ENCODE measurements around the gene MACF1.
A peak's percentile ranks its signal among the peaks of the same experiment; 100 is the strongest.
"Not testable (repeated sequence)": the region's sequence is repeated elsewhere in the genome, so short reads cannot be mapped to it uniquely, and the experiment has no call there.

Gene MACF1

DNA sequence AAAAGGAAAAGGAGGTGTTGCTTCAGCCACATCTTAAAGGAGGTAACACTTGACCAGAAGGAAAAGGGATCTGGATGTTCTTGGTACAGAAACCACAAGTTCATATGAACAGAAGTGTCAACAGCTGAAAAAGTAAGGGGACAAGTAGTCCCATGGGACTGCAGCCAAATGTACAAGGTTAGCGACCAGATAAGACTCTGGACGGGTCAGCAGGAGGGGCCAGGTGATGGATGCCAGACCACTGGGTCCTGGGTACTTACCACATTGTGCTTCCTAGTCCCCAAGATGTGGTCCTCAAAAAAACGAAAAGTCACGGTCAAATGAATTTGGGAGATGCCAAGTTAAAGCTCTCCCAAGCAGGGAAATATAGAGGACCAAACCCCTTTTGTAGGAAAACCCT is 270.3 kb downstream of the MACF1 start:
- no peak for DNase-seq

DNA sequence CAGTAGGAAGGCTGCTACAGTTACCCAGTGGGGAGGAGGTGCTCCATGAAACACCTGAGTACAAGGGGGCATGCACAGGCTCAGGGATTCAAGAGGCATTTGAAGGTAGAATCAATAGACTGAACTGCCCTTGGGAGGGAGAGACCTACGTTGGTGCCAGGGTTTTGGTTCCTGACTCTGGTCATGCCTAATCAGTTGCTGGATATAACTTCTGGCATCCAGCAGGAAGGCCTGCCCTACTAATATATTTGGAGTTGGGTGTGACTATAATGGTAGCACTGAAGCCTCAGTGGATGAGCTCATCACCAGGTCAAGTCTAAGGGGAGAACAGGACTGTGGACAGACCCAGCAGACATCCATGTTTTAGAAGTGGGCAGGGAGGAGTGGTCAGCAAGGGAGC is 271.1 kb downstream of the MACF1 start:
- not testable (repeated sequence) for DNase-seq

DNA sequence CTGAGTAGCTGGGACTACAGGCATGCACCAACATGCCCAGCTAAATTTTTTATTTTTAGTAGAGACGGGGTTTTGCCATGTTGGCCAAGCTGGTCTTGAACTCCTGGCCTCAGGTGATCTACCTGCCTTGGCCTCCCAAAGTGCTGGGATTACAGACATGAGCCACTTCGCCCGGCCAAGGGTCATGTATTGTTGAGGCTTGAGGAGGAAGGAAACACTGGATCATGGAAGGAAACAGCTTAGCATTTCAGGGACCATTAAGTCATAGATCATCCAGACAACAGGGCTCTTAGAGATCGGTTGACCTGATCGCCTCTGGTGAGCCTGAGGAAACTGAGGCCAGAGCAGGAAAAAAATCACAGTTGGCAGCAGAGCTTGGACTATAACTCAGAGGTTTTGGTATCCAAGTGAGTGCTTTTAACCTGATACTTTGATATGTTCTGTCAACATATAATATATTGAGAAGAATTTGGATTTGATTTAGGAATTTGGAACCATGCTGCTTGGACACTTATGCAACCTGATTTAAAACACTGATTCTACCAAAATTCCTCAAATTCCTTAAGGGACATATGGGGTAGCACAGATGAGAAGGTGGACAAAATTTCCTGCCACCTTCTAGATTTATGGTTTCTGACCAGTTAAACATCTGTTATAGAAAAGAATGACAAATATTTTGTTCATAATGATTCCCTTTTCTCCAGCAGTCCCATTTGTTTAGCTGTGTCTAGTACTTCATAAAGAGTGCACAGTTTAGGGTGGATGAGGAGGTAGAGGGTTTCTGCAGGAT is 273.8 kb downstream of the MACF1 start:
- no peak for DNase-seq

DNA sequence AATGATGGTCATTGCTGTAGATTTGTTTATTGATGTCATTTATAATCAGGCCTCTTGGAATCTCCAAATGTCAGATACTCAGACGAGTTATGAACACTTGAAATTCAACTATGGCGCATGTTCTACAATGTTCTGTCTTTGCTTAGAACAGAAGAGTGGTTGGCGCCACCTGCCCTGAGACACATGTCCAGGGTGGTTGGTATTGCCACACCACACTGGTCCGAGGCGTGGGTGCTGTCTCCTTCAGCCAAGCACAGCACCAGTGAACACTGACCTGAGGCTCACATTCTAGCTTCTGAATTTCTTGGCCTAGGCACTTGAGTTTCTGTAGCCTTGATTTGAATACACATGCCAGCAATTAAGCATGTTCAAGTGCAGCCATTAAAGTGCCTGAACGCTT is 276.8 kb downstream of the MACF1 start:
- DNase-seq: no peak

DNA sequence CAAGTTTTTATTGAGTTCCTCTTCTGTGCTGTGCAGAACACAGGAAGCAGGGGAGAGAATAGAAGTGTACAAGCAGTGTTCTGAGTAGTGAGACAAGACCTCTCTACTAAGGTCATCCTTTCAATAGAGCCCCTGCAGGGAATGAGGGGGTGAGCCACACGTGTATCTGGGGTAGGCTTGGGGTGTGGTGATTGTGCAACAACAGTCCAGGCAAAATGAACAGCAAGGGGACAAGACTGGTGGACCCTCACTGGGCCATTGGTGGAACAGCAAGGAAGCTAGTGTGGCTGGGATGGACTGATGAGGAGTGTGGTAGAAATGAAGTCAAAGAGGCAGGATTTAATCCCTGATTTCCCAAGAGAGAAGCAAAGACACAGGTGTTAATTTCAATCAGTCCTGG is 278.8 kb downstream of the MACF1 start:
- DNase-seq: no peak

DNA sequence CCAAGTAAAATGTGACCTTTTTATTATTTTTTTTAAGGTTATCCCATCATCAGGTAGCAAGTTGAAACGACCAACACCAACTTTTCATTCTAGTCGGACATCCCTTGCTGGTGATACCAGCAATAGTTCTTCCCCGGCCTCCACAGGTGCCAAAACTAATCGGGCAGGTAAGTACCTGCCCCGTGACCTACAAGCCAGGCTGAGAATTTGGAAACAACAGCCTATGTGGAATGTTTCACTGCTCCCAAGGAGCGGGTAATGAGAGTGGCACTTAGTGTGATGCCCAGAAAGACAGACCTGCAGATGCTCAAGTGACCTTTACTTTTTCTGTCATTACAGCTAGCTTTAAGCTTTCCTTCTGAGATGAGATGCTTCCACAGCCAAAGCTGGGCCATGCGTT is 280.1 kb downstream of the MACF1 start:
- no peak for DNase-seq

DNA sequence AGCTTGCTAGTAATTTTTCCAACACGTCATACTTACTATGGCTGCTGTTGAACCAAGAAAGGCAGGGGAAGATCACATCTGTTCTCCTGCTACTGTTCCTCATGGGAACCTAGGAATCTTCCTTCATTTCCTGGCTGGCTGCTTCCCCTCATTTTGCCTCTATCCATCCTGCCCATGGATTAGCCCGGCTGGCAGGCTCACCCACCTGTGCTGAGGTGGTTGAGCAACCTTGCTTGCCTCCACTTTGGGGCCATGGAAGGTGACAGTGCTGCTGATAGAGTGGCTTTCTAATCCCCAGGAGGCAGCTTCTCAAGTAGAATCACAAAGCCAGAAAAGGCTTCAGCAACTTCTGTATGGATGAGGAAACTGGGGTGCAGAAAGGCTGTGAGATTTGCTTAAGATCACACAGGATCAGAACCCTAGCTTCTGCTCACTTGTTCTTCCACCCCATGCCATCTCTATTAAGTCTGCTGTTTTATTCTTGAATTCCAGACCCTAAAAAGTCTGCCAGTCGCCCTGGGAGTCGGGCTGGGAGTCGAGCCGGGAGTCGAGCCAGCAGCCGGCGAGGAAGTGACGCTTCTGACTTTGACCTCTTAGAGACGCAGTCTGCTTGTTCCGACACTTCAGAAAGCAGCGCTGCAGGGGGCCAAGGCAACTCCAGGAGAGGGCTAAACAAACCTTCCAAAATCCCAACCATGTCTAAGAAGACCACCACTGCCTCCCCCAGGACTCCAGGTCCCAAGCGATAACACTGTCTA is 280.7 kb downstream of the MACF1 start:
- DNase-seq: no peak

DNA sequence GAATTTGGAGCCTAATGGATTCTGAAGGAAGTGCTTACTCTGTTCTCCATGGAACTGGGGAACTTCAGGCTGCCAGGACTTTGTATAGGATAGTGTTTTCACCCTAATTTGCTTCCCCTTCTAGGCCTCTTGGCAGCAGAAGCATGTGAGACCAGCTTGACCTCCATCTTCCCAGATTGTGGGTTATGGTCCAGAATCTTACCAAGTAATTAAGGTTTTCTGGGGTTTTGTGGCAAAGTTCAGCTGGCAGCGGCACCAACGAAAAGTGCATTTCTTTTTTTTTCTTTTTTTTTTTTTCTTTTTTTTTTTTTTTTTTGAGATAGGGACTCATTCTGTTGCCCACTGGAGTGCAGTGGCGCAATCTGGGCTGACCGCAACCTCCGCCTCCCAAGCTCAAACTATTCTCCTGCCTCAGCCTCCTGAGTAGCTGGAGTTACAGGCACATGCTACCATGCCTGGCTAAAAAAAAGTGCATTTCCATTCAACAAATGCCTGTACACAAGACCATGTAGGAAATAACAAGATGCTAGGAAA is 283.6 kb downstream of the MACF1 start:
- no peak for DNase-seq

DNA sequence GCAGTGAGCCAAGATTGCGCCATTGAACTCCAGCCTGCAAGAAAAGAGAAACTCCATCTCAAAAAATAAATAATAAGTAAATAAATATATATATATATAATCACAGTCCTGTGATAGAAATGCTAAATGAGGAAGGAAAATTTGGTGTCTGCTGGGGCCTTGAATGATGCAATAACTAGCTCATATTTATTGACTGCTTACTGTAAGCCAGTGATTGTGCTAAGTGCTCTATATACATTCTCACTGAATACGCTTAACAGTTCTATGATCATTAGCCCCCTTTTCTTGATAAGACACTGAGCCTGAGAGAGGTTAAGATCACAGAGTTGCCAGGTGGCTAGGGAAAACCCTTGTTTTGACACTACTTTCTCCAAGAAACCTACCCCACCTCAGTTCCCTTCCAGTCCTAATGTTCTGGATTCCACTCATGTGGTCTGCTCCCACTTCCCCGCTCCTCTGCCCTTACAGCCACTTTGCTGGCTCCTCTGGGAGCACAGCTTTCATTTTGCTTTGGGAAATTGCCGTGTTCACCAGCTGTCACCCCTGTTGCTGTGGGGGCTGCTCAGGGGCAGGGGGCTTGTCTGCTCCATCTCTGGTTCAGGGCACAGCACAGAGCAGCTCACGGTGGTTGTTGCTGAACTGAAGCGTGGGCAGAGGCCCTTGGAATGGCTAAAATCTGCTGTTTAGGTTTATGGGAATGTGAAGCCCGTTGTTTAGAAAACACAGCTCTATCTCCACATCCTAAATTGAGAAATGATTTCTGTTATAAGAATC is 284.5 kb downstream of the MACF1 start:
- no peak for DNase-seq

DNA sequence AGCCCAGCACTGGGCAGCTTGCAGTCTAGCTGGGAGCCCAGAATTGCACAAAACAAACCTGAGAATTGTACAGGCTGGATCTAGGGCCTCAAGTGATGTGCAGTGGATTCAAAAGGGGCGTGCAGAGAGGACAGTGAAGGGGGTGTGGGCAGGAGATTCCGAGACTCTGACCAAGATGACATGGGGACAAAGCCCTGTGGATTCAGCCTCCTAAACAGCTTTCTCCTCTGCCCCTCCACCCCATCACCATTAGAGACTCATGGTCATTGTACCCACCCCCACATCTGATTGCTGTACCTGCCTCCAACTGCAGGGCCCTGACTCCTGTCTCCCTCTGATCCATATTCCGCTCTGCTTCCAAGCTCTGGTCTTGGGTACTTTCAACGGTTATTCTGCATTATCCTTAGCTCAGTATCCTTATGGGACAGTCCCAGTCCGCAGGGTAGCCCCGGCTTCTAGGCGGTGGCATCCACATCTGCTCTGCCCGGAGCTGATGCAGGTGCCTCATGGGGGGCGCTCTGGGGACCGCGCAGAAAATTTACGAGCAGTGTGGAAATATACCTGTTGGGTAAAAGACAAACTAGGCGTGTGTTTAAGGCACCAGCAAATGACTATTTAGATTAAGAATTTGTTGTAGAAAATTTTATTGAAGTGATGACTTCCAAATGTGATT is 285.2 kb downstream of the MACF1 start:
- DNase-seq: no peak

DNA sequence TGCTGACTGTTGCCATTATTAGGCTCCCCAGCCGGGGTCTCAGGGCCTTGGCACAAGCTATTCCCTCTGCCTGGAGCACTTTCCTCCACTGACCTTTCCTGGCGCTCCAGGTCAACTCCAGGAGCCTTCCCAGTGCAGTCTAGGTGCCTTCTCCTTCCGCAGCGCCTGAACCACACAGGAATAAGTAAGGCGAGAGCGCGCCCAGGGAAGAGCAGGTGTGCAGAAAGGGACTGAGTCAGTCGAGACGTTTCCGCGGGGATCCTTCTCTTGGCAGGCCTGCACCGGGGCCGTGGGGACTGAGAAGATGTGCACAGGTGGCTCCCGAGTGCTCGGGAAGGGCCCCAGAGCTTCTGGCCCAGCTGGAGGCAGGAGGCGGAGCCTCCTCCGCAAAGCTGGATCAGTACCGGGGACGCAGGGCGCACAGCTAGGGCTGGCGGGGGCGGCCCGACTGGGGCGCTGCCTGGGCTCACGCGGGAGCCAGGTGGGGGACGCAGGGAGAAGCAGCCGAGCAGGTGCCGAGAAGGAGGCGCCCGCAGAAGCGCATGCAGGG is 286.2 kb downstream of the MACF1 start:
- DNase-seq: peak; percentile 40

DNA sequence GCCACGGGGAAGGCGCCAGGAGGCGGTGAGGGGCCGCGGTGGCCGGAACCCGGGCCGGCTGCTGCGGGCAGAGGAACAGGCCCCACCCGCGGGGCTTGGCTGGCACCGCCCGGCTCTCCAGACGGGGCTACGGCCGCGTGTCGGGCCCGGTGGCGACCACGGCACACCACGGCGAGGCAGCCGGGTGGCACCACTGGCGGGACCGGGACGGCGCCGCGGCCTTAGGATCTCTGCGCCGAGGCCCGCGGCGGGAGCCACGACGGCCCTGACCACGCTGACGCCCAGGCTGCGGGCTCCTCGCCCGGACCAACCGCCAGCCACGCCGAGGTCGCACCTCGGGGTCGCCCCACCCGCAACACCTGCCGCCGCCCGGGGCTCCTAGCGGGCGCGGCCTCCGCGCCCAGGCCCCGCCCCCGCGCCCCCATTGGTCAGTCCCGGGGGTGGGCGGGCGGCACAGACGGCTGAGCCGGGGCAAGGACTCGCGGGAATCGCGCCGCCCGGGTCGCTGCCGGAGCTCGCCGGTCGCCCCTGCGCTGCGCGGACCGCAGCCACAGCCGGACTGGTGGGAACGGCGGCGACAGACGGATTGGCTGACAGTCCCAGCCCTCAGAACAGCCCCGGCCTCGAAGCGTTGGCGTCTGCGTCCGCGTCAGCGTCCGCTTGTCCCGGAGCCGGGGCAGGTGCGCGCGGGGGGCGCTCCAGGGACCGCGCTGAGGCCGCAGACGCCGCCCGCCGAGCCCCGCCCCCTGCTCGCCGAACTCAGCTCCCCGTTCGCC is 286.8 kb downstream of the MACF1 start, which contains the start of gene BMP8A:
Gene BMP8A (plus strand): TSS at position 491 of the 776 bp plus-strand sequence. CDS start 356 bp downstream, outside the sequence.
- DNase-seq: peak; percentile 88

DNA sequence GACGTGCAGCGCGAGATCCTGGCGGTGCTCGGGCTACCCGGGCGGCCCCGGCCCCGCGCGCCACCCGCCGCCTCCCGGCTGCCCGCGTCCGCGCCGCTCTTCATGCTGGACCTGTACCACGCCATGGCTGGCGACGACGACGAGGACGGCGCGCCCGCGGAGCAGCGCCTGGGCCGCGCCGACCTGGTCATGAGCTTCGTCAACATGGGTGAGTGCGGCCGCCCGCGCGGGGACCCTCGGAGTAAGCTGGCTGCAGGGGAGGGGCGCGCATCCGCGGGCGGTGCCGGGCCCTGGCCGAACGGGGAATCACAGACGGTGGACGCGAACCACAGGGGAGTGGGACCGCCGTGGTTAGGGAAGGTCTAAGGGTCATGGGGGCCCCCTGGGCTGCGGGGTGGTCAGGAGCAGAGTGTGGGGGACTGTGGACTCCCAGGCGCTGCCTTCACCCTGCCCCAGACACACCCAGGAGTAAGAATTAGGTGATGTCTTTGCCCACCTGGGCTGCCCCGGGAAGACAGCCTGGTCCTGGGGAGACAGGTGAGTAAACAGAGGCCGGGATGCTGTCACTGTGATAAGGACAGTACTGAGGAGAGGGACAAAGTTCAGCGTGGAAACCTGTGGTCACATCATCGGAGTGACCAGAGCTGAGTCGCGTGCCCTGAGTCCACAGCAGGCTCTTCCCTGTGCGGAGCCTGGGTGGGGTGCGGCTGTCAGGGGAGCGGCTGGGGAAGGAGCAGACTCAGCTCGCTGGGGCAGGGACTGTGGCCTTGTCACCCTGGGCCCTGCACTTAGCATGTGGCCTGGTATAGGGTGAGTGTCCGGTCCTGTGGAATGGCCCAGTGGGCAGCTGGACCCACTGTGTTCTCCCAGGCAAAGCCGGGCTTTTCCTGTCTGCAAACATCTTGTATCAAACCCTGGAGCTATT is 287.9 kb downstream of the MACF1 start:
- DNase-seq: not testable (repeated sequence)

DNA sequence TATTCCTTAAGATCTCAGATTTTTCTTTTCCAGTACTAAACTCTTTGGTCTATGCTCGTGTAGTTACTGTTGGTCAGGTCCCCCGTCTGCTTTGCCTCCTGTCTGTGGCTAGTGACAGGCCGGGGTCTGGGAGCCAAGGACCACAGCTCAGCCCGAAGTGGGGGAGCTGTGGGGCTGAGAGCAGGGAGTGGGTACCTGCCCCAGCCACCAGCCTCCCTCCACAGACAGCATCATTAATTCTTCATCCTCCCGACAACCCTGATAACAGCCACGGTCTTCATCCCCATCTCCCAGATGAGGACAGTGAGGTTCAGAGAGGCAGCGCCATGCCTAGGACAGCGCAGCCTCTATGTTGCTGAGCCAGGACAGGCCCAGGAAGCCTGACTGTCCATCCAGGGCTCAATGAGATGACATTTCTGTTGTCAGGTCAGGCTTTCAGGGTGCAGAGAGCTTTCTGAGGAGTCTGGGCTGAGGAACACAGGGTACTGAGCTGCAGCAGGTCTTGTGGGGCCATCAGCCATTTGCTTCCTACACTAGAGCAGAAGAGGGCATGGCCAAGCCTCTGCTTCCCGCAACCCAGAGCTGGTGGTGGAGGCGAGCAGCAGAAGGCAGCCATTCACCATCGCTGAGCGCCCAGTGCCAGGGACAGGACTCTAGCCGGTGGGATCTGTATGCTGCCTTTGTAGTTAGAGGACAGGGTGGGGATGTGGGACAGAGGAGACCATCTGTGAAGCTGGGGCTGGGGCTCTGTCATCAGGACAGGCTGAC is 288.7 kb downstream of the MACF1 start:
- not testable (repeated sequence) for DNase-seq

DNA sequence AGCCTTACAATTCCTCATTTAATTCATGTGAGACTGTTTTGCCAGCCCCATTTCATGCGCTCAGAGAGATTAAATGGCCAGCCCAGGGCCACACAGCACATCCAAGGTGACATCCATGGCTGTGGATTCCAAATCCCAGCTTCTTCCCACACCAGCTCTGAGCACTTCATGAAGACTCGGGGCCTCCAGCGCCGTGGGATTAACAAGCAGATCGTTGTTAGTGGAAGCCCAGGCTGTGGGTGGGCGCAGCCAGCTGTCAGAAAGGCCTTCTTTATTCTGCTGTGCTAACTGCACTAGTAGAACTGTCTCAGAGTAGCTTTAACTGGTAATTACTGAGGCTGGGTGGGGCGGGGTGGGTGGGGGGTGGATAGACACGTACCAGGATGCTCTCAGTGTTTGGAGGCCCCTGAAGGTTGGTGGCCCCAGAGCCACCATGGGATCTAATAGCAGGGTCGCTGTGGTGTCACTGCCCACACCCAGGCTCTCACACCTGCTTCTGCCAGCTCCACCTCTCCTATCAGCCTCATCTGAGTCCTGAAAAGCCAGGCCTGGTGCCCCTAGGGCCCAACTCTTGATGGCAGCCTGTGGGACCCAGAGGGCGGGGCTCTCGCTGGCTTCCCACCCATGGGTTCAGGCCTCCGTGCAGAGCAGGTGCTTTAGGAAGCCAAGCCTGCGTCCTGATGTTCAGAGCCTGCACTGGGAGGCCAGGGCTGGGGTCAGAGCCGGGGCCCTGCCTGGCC is 290.3 kb downstream of the MACF1 start:
- DNase-seq: no peak

DNA sequence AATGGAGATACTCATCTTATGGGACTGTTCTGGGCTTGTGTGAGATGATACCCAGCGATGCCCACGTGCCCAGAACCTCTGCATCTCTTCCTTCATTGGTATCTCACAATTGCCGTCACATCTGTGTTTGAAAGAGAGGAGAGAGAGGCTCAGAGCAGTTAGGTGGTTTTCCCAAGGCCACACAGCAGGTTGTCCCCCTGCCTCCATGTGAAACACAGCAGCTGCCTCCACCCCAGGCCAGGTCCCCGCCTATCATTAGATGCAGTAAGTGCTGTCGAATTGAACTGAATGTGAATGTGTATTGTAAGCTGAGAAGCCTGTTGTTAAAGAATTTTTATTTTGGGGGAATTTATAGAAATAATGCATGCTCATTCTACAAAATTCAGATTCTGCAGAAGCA is 292.0 kb downstream of the MACF1 start:
- DNase-seq: not testable (repeated sequence)

DNA sequence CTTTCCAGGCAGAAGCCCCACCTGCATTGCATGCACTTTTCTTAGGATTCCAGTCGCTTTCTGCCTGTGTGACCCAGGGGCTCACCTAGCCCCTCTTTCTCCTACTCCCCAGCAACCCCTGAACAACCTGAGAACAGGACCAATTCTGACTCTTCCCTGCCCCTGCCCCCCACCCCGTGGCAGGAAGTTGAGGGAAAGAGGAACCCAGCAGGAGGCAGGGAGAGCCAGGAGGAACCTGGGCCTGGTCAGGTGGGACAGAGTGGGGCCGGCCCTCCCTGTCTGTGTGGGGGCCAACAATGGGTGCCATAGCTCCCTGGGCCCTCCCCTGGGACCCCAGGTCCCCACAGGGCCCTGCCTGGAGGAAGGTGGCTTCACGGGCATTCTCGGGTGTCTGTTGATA is 293.1 kb downstream of the MACF1 start:
- no peak for DNase-seq

DNA sequence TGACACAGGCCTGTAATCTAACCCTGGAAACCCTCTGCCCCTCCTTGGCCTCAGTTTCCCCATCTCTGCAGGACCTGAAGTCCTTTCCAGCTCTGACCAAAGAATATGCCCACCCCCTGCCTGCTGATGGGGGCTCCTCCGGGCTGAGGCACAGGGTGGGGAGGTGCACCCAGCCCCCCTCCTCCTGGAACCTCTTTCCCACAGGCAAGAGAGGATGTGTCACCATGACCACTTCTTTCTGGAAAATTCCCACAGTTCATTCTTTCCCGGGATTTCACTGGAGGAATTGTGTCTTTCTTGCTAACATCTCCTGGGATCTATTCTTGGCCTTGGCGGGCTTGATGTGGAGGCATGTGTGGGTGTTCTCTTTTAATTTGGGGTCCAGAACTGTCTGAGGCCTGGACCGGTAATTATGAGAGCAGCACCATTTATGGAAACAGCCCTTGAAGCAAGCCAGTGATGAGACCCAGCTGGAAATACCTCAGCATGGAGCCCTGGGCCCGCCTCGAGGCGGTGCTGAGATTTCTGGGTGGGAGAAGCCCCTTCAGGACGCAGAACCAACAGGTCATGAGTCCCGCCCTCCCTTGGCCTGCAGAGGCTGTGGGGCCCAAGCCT is 293.7 kb downstream of the MACF1 start:
- DNase-seq: not testable (repeated sequence)
